PC-3 (cell line): ENCODE data around the gene ACAP2.

ENCODE experiments used
- CTCF ChIP-seq: fragments of 300-600 bp; sonication (generic); conservative IDR thresholded peaks from 2 replicates; pipeline ENCODE4 v1.5.1; 2017; ENCODE audit warnings: antibody characterized with exemption, low read depth, mild to moderate bottlenecking, low read length
- EZH2 ChIP-seq: fragments of 300-600 bp; sonication (generic); IDR thresholded peaks from one replicate; pipeline ENCODE4 v1.6.1; 2017; ENCODE audit warnings: antibody characterized with exemption, mild to moderate bottlenecking, low read length; ENCODE audit not compliant: unreplicated experiment
- EZH2phosphoT487 ChIP-seq: fragments of 300-600 bp; sonication (generic); IDR thresholded peaks from 2 replicates; pipeline ENCODE4 v1.6.1; 2018; ENCODE audit warnings: mild to moderate bottlenecking, antibody characterized with exemption, low read length, borderline replicate concordance

- TF ChIP-seq CTCF (no peak), EZH2 (no peak), EZH2phosphoT487 (no peak)
Observed at GRCh38 chr3:195258449-195259153, 184.2 kb downstream of the ACAP2 start.
